ENCODE results near the gene ROR1. TPM values are rescaled to one million over a fixed set of nuclear protein-coding genes. Genes with fewer than 3 reads are reported as not detected.

The ROR1 gene
- total RNA-seq, 6 experiments from 2014 or later, result 7.4 to 9.4 (median 8.9) TPM

GRCh38 chr1:64186138-64186897, 412.5 kb downstream of the ROR1 start:
- peaks cover 5% of the 10 kb centered on the region; the same call in 1 of the 2 replicates for H3K27me3 Mint-ChIP-seq (ENCODE audit: insufficient read depth)
- H3K4me1 Mint-ChIP-seq (ENCODE audit: low read depth), result peaks cover 24% of the 10 kb centered on the region

GRCh38 chr1:64186898-64187280, 413.1 kb downstream of the ROR1 start:
- TF ChIP-seq CTCF (IDR thresholded peaks at IDR 0.05), result no peak
- Mint-ChIP-seq H3K4me3 (no peak overlapping the region), H3K36me3 (ENCODE audit: low read depth) (no peaks in the 10 kb centered on the region), H3K4me1 (ENCODE audit: low read depth) (peaks cover 24% of the 10 kb centered on the region), H3K9me3 (no peaks in the 10 kb centered on the region), H3K27me3 (ENCODE audit: insufficient read depth) (peaks cover 5% of the 10 kb centered on the region; the same call in 1 of the 2 replicates), H3K27ac (no peak overlapping the region)
- no peak for DNase-seq

More at GRCh38 chr1:64186138-64186897, 412.5 kb downstream of the ROR1 start:
- no peak for DNase-seq
- Mint-ChIP-seq H3K4me3 (no peak overlapping the region), H3K27ac (no peak overlapping the region), H3K9me3 (no peaks in the 10 kb centered on the region), H3K36me3 (ENCODE audit: low read depth) (no peaks in the 10 kb centered on the region)
- no peak for TF ChIP-seq CTCF (IDR thresholded peaks at IDR 0.05)

GRCh38 chr1:64187646-64188045, 413.8 kb downstream of the ROR1 start:
- TF ChIP-seq CTCF (IDR thresholded peaks at IDR 0.05), result no peak
- no peaks in the 10 kb centered on the region for H3K36me3 Mint-ChIP-seq (ENCODE audit: low read depth)
- H3K27ac Mint-ChIP-seq, result no peak overlapping the region
- peaks cover 5% of the 10 kb centered on the region; the same call in 1 of the 2 replicates for H3K27me3 Mint-ChIP-seq (ENCODE audit: insufficient read depth)
- no peaks in the 10 kb centered on the region for H3K9me3 Mint-ChIP-seq
- no peak overlapping the region for H3K4me3 Mint-ChIP-seq
- peaks cover 24% of the 10 kb centered on the region for H3K4me1 Mint-ChIP-seq (ENCODE audit: low read depth)
- no peak for DNase-seq

GRCh38 chr1:64192290-64192689, 418.5 kb downstream of the ROR1 start:
- Mint-ChIP-seq H3K4me1 (ENCODE audit: low read depth) (peaks cover 19% of the 10 kb centered on the region), H3K36me3 (ENCODE audit: low read depth) (no peaks in the 10 kb centered on the region), H3K27ac (no peak overlapping the region), H3K4me3 (no peak overlapping the region), H3K27me3 (ENCODE audit: insufficient read depth) (peaks cover 2% of the 10 kb centered on the region; the same call in 1 of the 2 replicates), H3K9me3 (no peaks in the 10 kb centered on the region)
- no peak for TF ChIP-seq CTCF (IDR thresholded peaks at IDR 0.05)
- no peak for DNase-seq

GRCh38 chr1:64194168-64195080, 420.6 kb downstream of the ROR1 start:
- peaks cover 2% of the 10 kb centered on the region; the same call in 1 of the 2 replicates for H3K27me3 Mint-ChIP-seq (ENCODE audit: insufficient read depth)
- H3K36me3 Mint-ChIP-seq (ENCODE audit: low read depth), result peaks cover 5% of the 10 kb centered on the region; the same call in 1 of the 2 replicates
- DNase-seq, result no peak
- peak overlapping the region; percentile 22; the same call in 1 of the 2 replicates for H3K4me3 Mint-ChIP-seq
- no peak for TF ChIP-seq CTCF (IDR thresholded peaks at IDR 0.05)
- no peaks in the 10 kb centered on the region for H3K9me3 Mint-ChIP-seq
- H3K27ac Mint-ChIP-seq, result peak overlapping the region; percentile 2; the same call in 1 of the 2 replicates
- peaks cover 25% of the 10 kb centered on the region for H3K4me1 Mint-ChIP-seq (ENCODE audit: low read depth)
